Hematopoietic multipotent progenitor cell (in vitro differentiated cells): Measurements from ENCODE around the gene CACNA2D3. TPM values are rescaled to one million over a fixed set of nuclear protein-coding genes. Genes with fewer than 3 reads are reported as not detected.

Experiments used
- DNase-seq, 3 donors: peaks; one replicate each; pipeline ENCODE4 v3.0.0-alpha.2; 2011 to 2015; ENCODE audit warnings: low read depth in 2 of 3, low spot score in 2 of 3
- total RNA-seq: library from RNA; depleted of rRNA; stranded (reverse); fragments of >200 nt; gene quantifications from one replicate; pipeline ENCODE4 v1.2.3, GENCODE V29; 2012

The CACNA2D3 gene
- total RNA-seq, 1 donor: under 0.01 TPM

DNA sequence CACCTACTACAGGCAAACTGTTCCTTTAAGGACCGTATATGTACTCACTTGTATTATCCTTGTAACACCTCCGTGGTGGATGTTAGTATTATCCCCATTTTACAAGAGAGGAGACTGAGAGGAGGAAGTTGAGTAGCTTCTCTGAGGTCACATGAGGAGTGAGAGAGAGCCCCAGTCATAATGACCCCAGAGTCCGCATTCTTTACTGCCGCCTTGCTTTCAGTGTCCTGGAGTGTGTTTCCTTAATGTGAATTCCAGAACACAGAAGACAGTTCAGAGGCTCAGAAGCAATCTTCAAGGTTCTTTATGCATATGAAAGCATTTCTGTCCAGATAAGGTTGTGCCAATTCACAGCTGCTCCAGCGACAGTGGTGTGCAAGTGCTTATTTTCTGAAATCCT is 199.2 kb downstream of the CACNA2D3 start:
- no peak for DNase-seq

DNA sequence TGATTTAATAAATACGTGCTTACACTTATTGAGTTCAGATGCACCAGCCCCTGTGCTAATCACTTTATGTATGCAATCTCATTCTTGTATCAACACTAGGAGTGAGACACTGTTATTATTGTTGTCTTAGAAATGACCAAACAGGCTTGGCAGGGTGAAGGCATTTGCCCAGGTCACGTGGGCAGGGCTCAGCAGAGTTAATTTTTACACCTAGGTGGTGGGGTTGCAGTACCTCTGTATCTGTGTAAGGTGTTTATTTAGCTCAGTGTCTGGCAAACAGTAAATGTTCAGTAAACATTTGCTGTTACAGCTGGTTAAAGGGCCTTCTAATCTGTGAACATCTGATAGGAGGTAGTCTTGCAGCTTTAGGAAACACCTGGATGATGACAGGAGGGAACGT is 200.0 kb downstream of the CACNA2D3 start:
- no peak for DNase-seq

DNA sequence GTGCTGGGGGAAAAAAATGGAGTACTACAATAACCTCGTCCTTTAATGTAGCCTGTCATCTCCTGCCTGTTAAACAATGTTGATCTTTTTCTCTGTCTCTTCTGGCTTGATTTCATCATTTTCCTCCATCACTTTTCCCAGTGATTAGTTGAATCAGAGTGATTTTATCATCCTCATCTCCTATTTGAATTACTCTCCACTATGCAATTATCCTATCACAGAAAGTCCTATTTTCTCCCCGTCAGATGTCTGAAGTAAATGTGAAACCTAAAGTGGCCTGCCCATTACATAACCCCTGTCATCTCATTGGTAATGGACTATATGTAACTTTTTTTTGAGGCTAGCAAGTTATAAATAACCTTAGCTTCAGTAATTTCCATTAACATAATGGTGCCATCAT is 201.8 kb downstream of the CACNA2D3 start:
- no peak for DNase-seq

DNA sequence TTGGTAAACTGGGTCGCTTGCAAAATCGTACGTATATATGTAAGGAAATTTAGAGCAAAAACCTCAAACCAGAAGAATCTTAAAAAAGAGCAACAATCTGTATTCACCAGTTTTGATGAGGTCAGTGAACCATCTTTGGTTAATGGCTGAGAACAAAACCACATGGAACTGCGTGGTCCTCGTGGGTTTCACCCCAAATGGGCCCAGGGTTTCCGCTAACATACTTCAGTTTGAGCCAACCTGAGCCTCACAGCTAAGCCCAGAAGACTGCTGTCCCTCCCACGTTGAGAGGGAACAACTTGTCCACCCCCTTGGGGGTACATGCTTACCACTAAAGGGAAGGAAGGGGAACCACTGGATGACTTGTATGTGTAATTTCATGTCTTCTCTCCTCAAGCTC is 204.6 kb downstream of the CACNA2D3 start:
- no peak for DNase-seq

GRCh38 chr3:54331341-54331740 is 209.0 kb downstream of the CACNA2D3 start:
- DNase-seq: no peak

GRCh38 chr3:54337846-54338245 is 215.5 kb downstream of the CACNA2D3 start:
- no peak for DNase-seq

DNA sequence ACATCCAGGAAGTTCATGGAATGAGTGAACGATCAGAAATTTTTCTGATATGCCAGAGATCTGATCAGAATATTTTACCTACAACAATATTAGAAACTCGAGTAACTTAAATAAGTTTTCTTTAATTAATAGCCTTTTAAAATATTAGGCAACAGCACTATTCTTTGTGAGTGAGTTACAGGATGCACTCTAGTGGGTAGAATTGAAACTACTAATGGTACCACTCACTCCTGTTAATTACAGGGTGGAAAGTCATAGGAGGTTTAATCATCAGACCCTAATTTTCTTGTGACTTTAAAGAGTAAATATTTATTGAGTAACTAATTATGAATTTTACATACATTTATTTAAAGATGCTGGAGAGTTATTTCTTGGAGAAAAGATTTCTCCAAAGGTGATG is 217.3 kb downstream of the CACNA2D3 start:
- DNase-seq: no peak

- DNase-seq: no peak
Measured at GRCh38 chr3:54341811-54342210, 219.5 kb downstream of the CACNA2D3 start.

DNA sequence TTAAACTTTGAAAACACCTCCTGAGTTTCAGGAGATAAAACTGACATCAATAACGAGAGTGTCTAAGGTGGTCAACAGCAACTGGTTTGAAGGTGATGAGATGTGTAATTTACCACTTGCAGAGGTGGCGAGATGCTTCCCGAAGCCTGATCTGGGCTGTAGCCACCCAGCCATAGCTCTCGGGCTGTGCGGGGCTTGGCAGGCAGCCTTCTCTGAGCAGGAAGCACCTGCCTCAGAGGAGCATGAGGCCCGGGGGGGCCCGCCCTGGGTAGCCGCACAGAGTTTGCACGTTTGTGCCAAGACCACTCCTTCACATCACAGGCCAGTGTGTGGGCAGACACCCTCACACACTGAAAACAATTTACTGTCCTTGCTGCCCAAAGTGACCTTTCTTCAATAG is 220.3 kb downstream of the CACNA2D3 start:
- DNase-seq: peak in 2 of 3 donors; percentile 61 to 81

- DNase-seq: no peak
Measured at GRCh38 chr3:54343495-54343894, 221.1 kb downstream of the CACNA2D3 start.

GRCh38 chr3:54344601-54345231 is 222.4 kb downstream of the CACNA2D3 start:
- no peak for DNase-seq

DNA sequence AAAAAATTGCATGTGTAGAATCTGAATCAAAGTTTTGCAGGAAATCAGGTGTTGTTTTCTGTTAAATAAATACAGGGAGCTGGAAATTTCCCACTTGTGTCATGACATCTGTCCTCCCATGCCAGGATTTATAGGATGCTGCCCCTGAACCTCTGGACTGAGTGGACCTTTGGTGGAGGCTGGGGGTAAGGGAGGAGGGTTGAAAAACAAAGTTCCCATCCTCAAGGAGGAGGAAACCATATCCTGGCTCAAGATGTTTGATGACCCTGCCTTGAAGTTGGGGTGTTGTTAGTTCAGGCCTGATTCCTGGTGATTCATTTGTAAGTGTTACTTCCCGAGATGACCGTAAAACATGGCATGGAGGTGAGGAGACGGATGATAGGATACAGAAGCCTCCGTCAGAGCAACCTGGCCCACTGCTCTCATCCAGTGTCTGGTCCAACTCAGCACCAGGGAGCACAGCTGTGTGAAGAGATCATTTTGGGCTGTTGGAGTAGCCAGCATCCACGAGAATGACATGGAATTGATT is 223.6 kb downstream of the CACNA2D3 start:
- DNase-seq: no peak

- no peak for DNase-seq
Measured at GRCh38 chr3:54347060-54347459, 224.7 kb downstream of the CACNA2D3 start.

- DNase-seq: no peak
Measured at GRCh38 chr3:54347933-54348332, 225.6 kb downstream of the CACNA2D3 start.

DNA sequence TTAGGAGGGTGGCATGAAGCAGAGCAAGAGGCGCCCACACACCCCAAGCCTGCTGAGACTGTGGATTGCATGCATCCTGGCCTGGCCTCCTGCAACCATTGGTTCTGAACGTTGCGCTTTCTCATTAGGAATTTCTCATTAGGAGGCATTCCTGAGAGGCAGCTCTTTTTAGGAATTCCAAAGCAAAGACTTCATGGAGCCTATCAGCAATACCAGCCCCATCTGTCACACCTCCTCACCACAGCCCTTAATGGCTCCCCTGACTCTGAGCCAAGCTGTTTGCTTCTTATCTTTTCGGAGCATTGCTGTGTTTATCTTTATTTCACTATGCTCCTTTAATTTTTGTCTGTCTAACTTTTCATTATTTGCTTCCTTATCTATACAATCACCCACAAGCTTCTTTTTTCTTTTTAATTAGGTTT is 226.9 kb downstream of the CACNA2D3 start:
- peak in 2 of 3 donors; percentile 15 to 20 for DNase-seq

GRCh38 chr3:54349691-54350090 is 227.3 kb downstream of the CACNA2D3 start:
- DNase-seq: no peak

- DNase-seq: no peak
Measured at GRCh38 chr3:54353546-54353945, 231.2 kb downstream of the CACNA2D3 start.

DNA sequence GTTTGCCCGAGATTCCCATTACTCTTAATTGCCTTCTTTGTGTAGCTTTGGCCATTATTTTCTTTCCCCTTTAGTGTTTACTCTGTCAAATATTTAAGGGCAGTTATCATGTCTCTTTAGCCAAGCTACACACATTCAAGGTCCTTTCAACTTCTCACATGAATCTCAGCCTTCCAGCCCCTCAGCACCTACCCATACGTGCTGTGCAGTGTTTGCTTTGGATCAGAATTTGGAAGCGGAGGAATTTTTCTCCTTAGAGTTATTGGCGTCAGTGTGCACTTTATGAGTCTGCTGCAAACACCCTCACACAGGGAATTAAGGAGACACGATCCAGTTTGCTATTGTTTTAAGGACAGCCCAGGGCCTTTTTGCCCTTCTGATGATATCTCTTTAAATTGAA is 231.6 kb downstream of the CACNA2D3 start:
- no peak for DNase-seq

DNA sequence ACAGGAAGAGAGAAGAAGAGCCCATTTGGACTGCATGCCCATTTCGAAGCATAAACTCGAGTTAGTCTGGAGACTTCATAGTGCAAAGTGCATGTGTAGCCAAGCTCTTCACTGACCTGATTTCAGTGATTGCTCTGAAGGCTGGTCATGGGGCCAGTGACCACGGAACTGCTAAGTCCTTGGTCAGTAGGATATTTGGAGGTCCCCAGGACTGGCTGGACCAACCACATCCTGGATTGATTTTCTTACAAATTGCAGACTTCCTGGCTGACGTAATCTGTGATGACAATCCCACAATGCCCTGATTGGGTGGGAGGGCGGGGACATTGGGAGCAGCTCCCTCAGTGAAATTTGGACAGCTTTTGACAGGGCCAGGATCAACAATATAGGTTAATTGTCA is 233.4 kb downstream of the CACNA2D3 start:
- no peak for DNase-seq

DNA sequence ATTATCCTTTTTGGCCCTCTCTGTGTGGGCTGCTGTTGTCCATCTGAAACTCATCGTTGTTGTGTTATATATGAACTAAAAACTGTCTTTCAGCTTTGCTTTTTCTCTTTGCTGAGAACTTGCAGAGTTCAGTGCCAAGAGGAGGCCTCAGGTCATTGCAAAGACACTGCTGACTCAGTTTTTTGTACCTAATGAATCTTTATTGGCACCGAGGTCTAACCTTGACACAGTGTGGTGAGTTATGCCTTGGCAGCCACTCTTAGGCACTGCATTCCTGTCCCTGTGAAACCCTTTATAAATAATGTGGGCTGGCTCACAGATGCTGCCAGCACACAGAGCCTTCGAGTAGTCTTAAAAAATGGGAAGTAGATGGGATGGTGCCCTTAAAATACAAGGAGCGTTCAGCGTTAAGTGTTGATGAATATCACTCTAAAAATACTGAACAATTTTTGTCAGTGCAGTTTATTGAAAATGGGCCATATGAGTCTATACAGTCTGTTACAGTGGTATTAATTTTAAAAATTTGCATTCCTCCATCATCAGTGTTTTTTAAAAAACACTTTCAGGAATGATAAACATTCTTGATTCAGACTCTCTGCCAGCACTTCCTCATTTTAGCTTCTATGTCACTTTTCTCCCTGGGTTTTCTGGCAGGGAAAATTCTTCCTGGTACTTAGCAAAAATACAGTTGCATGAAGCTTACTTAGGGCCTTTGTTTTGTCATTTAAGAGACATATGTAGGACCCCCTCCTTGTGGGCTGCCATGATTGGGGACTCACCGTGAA is 234.1 kb downstream of the CACNA2D3 start:
- DNase-seq: peak in 1 of 3 donors; percentile 5

DNA sequence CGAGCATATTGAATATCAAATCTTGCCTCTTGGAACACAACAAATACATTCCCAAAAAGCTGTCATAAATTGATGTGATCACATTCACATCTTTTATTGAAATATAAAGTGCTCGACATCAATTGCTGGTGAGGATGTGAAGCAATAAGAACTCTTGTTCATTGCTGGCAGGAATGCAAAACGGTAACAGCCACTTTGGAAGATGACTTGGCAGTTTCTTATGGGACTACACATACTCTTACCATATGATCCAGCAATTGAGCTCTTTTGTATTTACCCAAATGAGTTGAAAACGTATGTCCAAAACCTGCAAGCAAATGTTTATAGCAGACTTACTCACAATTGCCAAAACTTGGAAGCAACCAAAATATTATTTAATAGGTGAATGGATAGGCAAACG is 234.9 kb downstream of the CACNA2D3 start:
- peak in 1 of 3 donors; percentile 43 for DNase-seq

- DNase-seq: no peak
Measured at GRCh38 chr3:54358316-54358715, 236.0 kb downstream of the CACNA2D3 start.
